PC-3 (cell line): ENCODE results near the gene EYS.

Experiments used
- CTCF ChIP-seq: fragments of 300-600 bp; sonication (generic); conservative IDR thresholded peaks from 2 replicates; pipeline ENCODE4 v1.5.1; 2017; ENCODE audit warnings: antibody characterized with exemption, low read depth, mild to moderate bottlenecking, low read length
- EZH2 ChIP-seq: fragments of 300-600 bp; sonication (generic); IDR thresholded peaks from one replicate; pipeline ENCODE4 v1.6.1; 2017; ENCODE audit warnings: antibody characterized with exemption, mild to moderate bottlenecking, low read length; ENCODE audit not compliant: unreplicated experiment

GRCh38 chr6:63881791-63882190 lies 1825.2 kb downstream of the EYS start:
- TF ChIP-seq CTCF: no peak
- TF ChIP-seq EZH2: no peak
